HG03139 (cell line): ENCODE measurements around the gene ALDH3B2.
"Not testable (repeated sequence)": the region's sequence is repeated elsewhere in the genome, so short reads cannot be mapped to it uniquely, and the experiment has no call there.

Experiments used
- ATAC-seq: cut with Tn5 transposase; IDR thresholded peaks from one replicate; pipeline ENCODE4 v1.9.1; 2021; ENCODE audit not compliant: unreplicated experiment

The ALDH3B2 gene, protein sequence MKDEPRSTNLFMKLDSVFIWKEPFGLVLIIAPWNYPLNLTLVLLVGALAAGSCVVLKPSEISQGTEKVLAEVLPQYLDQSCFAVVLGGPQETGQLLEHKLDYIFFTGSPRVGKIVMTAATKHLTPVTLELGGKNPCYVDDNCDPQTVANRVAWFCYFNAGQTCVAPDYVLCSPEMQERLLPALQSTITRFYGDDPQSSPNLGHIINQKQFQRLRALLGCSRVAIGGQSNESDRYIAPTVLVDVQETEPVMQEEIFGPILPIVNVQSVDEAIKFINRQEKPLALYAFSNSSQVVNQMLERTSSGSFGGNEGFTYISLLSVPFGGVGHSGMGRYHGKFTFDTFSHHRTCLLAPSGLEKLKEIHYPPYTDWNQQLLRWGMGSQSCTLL

GRCh38 chr11:67674442-67674871 lies at the start of gene ALDH3B2:
Gene ALDH3B2 (minus strand): TSS chr11:67674623. CDS start chr11:67666935, 7,688 bp downstream.
- ATAC-seq: no peak

DNA sequence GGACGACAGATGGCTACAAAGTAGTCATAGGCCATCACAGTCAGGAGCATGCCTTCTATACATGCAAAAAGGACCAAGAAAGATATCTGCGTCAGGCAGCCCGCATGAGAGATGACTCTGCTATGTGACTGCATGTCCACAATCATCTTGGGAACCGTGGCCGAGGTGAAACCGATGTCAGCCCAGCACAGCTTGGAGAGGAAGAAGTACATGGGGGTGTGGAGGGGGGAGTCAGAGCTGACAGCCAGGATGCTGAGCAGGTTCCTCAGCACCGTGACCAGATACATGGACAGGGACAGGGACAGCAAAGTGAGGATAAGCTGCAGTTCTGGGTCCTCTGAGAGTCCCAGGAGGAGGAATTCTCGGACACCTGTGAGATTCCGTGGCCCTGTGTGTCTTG lies 48.6 kb upstream of the ALDH3B2 start:
- ATAC-seq: not testable (repeated sequence)

GRCh38 chr11:67716226-67716625 lies 41.8 kb upstream of the ALDH3B2 start:
- ATAC-seq: not testable (repeated sequence)

- ATAC-seq: not testable (repeated sequence)
These were observed 41.4 kb upstream of the ALDH3B2 start for GRCh38 chr11:67715801-67716200.

DNA sequence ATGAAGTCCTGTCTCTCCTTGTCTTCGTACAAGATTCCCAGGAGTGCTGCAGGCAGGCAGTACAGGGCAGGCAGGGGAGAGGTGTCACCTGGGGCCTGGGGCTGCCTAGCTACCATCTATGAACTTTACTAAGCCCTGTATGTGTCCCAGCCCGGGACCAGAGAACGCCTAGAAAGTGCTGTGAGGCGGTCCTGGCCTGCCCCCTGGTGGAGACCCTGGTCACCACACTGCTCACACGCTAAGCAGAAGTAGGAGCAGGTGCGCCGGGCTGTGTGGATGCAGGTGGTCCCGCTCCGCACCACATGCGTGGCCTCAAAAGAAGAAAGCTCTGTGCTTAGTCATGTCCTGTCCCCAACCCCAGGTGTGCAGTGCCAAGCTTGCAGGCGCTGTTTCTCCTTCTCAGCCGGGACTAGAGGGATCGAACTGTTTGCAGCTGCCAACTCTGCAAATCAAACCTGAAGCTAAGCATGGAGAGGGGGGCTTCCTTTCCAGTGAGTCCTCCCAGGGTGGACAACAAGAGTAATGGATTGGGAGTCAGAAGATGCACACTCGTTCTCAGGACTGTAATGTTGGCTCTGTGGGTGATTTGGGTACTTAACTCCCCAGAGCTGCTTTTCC lies 39.6 kb upstream of the ALDH3B2 start:
- not testable (repeated sequence) for ATAC-seq

- ATAC-seq: not testable (repeated sequence)
These were observed 37.3 kb upstream of the ALDH3B2 start for GRCh38 chr11:67711676-67712075.

GRCh38 chr11:67711212-67711611 lies 36.8 kb upstream of the ALDH3B2 start:
- not testable (repeated sequence) for ATAC-seq

- not testable (repeated sequence) for ATAC-seq
These were observed 35.4 kb upstream of the ALDH3B2 start for GRCh38 chr11:67709806-67710205.

- ATAC-seq: no peak
These were observed 30.8 kb upstream of the ALDH3B2 start for GRCh38 chr11:67705264-67705663.

DNA sequence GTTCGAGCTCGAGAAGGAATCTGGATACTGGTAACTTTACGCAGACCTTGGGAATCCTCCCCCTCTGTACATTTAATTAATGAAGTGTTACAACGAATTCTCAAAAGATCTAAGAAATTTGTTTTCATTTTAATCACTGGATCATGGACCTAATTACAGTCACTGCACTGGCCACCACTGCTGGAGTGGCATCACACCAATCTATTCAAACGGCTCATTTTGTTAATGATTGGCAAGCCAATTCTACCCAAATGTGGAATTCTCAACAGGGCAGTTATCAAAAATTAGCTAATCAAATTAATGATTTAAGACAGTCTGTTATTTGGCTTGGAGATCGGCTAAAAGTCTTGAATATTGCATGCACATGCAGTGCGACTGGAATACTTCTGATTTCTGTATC lies 30.1 kb upstream of the ALDH3B2 start:
- ATAC-seq: no peak

- not testable (repeated sequence) for ATAC-seq
These were observed 29.3 kb upstream of the ALDH3B2 start for GRCh38 chr11:67703709-67704108.

GRCh38 chr11:67700548-67701262 lies 26.3 kb upstream of the ALDH3B2 start:
- no peak for ATAC-seq

DNA sequence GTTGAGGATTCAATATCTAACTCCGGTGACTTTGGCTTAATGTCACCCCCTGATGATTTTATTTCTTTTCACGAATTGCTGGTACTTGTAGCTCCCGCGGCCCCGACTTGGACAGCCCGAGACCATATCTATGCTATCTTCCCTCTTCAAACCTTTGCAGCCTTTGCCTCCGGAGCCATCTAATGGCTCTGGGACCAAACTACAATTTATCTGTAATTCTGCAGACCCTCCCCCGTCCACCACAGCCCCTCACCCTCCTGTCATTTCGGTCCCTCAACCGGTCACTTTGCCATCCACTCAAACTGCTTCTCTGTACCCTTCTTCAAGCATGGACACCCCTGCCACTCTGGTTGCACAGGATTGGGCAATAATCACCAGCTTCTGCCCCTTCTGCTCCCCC lies 25.7 kb upstream of the ALDH3B2 start:
- ATAC-seq: no peak

- no peak for ATAC-seq
These were observed 25.1 kb upstream of the ALDH3B2 start for GRCh38 chr11:67699521-67699920.

- ATAC-seq: no peak
These were observed 23.8 kb upstream of the ALDH3B2 start for GRCh38 chr11:67698247-67698646.

GRCh38 chr11:67697846-67698245 lies 23.4 kb upstream of the ALDH3B2 start:
- no peak for ATAC-seq

GRCh38 chr11:67696998-67697397 lies 22.6 kb upstream of the ALDH3B2 start:
- no peak for ATAC-seq

DNA sequence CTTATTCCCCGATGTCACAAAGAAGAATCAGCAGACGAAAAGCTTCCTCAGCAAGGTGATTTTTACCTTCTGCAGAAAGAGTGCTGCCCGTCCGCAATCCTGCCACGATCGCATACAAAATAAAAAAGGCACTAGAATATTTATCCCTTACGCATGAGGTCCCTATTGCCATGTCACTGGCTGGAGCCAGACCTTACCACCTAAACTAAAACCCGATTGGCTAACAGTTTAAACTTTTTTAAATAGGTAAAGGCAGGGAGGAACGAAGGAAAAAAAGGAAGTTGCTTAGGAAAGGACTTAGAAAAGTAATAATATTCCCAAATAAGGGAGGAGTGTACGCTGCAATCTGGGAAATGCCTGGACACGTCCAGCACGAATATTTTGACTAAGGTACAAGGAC lies 21.2 kb upstream of the ALDH3B2 start:
- no peak for ATAC-seq

- ATAC-seq: no peak
These were observed 20.6 kb upstream of the ALDH3B2 start for GRCh38 chr11:67694875-67695555.

DNA sequence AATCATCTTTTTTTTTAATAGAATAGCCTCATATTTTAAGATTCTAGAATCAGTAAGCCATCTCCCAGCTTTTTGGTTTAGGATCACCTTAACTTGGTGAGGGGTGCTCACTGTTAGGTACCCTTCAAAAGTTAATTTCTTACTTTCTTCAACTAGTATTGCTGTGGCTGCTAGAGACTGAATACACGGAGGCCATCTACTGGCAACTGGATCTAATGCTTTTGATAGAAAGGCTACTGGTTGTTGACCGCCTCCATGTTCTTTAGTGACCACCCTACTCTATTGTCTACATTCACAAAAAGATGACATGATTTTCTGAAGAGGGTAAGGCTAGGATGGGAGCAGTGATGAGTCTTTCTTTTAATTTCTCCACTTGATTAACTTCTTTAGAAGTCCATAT lies 16.7 kb upstream of the ALDH3B2 start:
- ATAC-seq: no peak

- ATAC-seq: no peak
These were observed 14.8 kb upstream of the ALDH3B2 start for GRCh38 chr11:67689178-67689577.
